Ammon's horn (tissue), 1 donor: Measurements from ENCODE around the gene ATG14.

Experiments used
- DNase-seq: peaks from one replicate; pipeline ENCODE4 v3.0.0-alpha.2; 2016; ENCODE audit warnings: low spot score

ATG14 gene

DNA sequence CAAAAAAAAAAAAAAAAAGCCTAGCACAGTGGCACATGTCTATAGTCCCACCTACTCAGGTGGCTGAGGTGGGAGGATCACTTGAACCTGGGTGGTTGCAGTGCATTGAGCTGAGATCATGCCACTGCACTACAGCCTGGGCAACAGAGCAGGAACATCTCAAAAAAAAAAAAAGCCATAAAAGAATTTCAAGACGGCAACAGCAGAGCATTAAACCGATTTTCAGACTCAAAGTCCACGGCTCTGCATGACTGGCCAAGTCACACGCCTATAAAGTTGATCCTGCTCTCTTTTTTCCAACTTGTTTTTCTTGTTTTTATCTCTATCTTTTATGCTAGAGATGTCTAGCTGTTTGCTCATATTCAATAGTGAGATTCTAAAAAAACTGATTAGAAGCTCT lies 95.1 kb downstream of the ATG14 start:
- no peak for DNase-seq
